HUES48 (cell line): Measurements from ENCODE around the gene ARHGAP32.
"Not testable (repeated sequence)": the region's sequence is repeated elsewhere in the genome, so short reads cannot be mapped to it uniquely, and the experiment has no call there.

ENCODE experiments used
- H3K27ac ChIP-seq: one replicate; pipeline ENCODE4 v1.7.0; 2013; ENCODE audit warnings: low read depth, low read length, inconsistent platforms
- H3K27me3 ChIP-seq: 2 replicates; pipeline ENCODE4 v1.6.1; 2013; ENCODE audit warnings: mild to moderate bottlenecking, low read length; ENCODE audit not compliant: control insufficient read depth, insufficient read depth
- H3K36me3 ChIP-seq: 2 replicates; pipeline ENCODE4 v1.6.1; 2013; ENCODE audit warnings: low read length; ENCODE audit not compliant: control insufficient read depth, insufficient read depth
- H3K4me1 ChIP-seq: 2 replicates; pipeline ENCODE4 v1.6.1; 2013; ENCODE audit warnings: mild to moderate bottlenecking, low read length; ENCODE audit not compliant: control insufficient read depth, insufficient read depth
- H3K4me3 ChIP-seq: 2 replicates; pipeline ENCODE4 v1.5.1; 2013; ENCODE audit warnings: mild to moderate bottlenecking, low read depth, low read length
- H3K9ac ChIP-seq: 2 replicates; pipeline ENCODE4 v1.6.1; 2013; ENCODE audit warnings: mild to moderate bottlenecking, low read depth, low read length, moderate library complexity
- H3K9me3 ChIP-seq: 2 replicates; pipeline ENCODE4 v1.6.1; 2013; ENCODE audit warnings: low read length; ENCODE audit not compliant: control insufficient read depth, insufficient read depth

Gene ARHGAP32

DNA sequence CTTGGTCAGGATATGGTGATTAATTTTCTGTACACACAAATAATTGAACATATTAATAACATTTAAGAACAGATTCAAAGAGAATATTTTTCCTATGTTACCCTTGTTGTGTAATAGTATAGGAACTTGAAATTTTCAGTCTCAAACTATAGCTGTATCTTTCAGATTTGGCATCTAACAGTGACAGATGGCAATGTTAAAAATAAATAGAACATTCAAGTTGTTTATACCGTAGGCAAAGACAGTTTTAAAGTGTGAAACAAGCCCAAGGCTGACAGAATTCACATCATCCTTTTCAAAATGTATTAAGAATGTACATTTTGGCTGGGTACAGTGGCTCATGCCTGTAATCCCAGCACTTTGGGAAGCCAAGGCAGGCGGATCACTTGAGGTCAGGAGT lies 156.9 kb downstream of the ARHGAP32 start:
- no peak overlapping the region for H3K9ac ChIP-seq
- no peaks in the 10 kb centered on the region for H3K4me1 ChIP-seq
- no peaks in the 10 kb centered on the region for H3K36me3 ChIP-seq
- H3K4me3 ChIP-seq, result no peak overlapping the region
- H3K9me3 ChIP-seq, result no peaks in the 10 kb centered on the region
- no peaks in the 10 kb centered on the region for H3K27me3 ChIP-seq
- H3K27ac ChIP-seq, result no peak overlapping the region

GRCh38 chr11:129034001-129034400 lies 158.1 kb downstream of the ARHGAP32 start:
- Histone ChIP-seq H3K4me3 (no peak overlapping the region), H3K27ac (no peak overlapping the region), H3K9ac (no peak overlapping the region), H3K36me3 (no peaks in the 10 kb centered on the region), H3K9me3 (no peaks in the 10 kb centered on the region), H3K27me3 (no peaks in the 10 kb centered on the region), H3K4me1 (no peaks in the 10 kb centered on the region)

GRCh38 chr11:129023968-129024676 lies 168.0 kb downstream of the ARHGAP32 start:
- Histone ChIP-seq H3K27me3 (no peaks in the 10 kb centered on the region), H3K36me3 (no peaks in the 10 kb centered on the region), H3K4me1 (peaks cover 13% of the 10 kb centered on the region), H3K27ac (peak overlapping the region; percentile 85), H3K9me3 (no peaks in the 10 kb centered on the region), H3K9ac (no peak overlapping the region; the same call in 1 of the 2 replicates), H3K4me3 (no peak overlapping the region)

GRCh38 chr11:129021295-129021694 lies 170.8 kb downstream of the ARHGAP32 start:
- Histone ChIP-seq H3K36me3 (no peaks in the 10 kb centered on the region), H3K9me3 (no peaks in the 10 kb centered on the region), H3K27me3 (no peaks in the 10 kb centered on the region), H3K27ac (no peak overlapping the region), H3K9ac (no peak overlapping the region), H3K4me3 (no peak overlapping the region), H3K4me1 (peaks cover 13% of the 10 kb centered on the region)

- Histone ChIP-seq H3K9me3 (no peaks in the 10 kb centered on the region), H3K9ac (no peak overlapping the region), H3K4me3 (no peak overlapping the region), H3K27me3 (no peaks in the 10 kb centered on the region), H3K4me1 (peaks cover 6% of the 10 kb centered on the region), H3K36me3 (no peaks in the 10 kb centered on the region), H3K27ac (no peak overlapping the region)
Observed at GRCh38 chr11:129018991-129019390, 173.1 kb downstream of the ARHGAP32 start.

DNA sequence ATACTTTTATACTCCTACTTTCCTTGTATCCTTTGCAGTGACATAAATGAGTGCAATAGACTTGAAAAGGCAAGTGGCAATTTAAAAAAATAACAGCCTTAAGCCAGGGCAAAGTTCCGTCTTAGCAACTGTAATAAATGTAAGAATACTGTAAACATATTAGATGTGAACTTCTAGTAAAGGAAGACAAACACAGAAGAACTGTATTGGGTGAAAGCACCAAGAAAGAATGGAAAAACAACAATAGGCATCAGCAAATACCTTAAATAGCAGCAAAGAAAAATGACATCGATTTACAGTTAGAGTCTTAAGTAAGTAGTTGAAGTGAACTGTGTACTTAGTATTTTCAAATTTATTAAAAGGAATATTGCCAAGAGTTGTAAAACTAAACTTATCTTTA lies 174.0 kb downstream of the ARHGAP32 start:
- Histone ChIP-seq H3K4me3 (no peak overlapping the region), H3K4me1 (no peaks in the 10 kb centered on the region), H3K27me3 (no peaks in the 10 kb centered on the region), H3K27ac (no peak overlapping the region), H3K36me3 (no peaks in the 10 kb centered on the region), H3K9ac (no peak overlapping the region), H3K9me3 (no peaks in the 10 kb centered on the region)

- no peaks in the 10 kb centered on the region for H3K4me1 ChIP-seq
- H3K36me3 ChIP-seq, result no peaks in the 10 kb centered on the region
- no peaks in the 10 kb centered on the region for H3K9me3 ChIP-seq
- no peaks in the 10 kb centered on the region for H3K27me3 ChIP-seq
- no peak overlapping the region for H3K27ac ChIP-seq
- no peak overlapping the region for H3K9ac ChIP-seq
- H3K4me3 ChIP-seq, result no peak overlapping the region
Observed at GRCh38 chr11:129013737-129014475, 178.2 kb downstream of the ARHGAP32 start.

DNA sequence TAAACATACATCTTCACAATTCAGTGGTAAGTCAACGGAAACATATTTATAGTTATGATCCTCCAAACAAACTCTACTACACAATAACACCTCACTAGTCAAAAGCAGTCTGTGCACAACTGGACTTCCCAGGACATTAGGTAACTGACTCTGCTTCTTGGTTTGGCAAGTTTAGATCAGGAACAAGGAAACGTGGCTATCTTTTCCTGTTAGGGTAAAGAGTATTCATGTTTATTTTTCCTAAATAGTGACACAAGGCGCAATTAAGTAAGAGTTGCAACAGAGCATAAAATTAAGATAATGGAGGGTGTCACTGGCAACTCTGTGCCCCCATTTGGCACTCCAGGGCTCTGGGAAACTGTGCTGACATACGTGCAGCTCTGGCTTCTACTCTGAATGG lies 179.2 kb downstream of the ARHGAP32 start:
- Histone ChIP-seq H3K27me3 (no peaks in the 10 kb centered on the region), H3K9me3 (no peaks in the 10 kb centered on the region), H3K36me3 (no peaks in the 10 kb centered on the region), H3K27ac (no peak overlapping the region), H3K4me1 (no peaks in the 10 kb centered on the region), H3K4me3 (no peak overlapping the region), H3K9ac (no peak overlapping the region)

DNA sequence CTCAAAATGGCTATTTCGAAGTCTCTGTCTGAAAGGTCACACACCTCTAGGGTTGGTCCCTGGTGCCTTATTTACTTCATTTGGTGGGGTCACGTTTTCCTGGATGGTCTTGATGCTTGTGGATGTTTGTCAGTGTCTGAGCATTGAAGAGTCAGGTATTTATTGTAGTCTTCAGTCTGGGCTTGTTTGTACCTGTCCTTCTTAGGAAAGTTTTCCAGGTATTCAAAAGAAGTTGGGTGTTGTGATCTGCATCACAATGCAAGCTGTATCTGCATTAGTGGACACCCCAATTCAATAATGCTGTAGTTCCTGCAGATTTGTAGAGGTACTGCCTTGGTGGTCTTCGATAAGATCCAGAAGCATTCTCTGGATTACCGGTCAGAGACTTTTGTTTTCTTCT lies 186.0 kb downstream of the ARHGAP32 start:
- H3K9me3 ChIP-seq, result peaks cover 4% of the 10 kb centered on the region; the same call in 1 of the 2 replicates
- H3K4me3 ChIP-seq, result no peak overlapping the region
- no peak overlapping the region for H3K27ac ChIP-seq
- no peak overlapping the region for H3K9ac ChIP-seq
- no peaks in the 10 kb centered on the region for H3K27me3 ChIP-seq
- H3K4me1 ChIP-seq, result no peaks in the 10 kb centered on the region
- no peaks in the 10 kb centered on the region for H3K36me3 ChIP-seq

DNA sequence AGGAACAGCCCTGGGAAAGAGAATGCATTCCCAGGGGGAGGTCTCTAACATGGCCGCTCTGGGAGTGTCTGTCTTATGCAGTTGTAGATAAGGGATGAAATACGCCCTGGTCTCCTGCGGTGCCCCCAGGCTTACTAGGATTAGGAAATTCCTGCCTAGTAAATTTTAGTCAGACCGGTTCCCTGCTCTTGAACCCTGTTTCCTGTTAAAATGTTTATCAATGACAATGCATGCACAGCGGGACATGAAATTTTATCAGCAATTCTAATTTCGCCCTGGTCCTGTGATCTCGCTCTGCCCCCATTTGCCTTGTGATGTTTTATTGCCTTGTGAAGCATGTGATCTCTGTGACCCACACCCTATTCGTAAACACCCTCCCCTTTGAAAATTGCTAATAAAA lies 193.0 kb downstream of the ARHGAP32 start:
- not testable (repeated sequence) for H3K27me3 ChIP-seq, H3K4me1 ChIP-seq, H3K4me3 ChIP-seq, H3K27ac ChIP-seq, H3K9ac ChIP-seq
- peaks cover 14% of the 10 kb centered on the region; the same call in 1 of the 2 replicates for H3K9me3 ChIP-seq
- H3K36me3 ChIP-seq, result peaks cover 13% of the 10 kb centered on the region

- H3K27me3 ChIP-seq, result no peaks in the 10 kb centered on the region
- no peak overlapping the region for H3K27ac ChIP-seq
- H3K36me3 ChIP-seq, result peaks cover 6% of the 10 kb centered on the region; the same call in 1 of the 2 replicates
- no peak overlapping the region for H3K9ac ChIP-seq
- H3K4me1 ChIP-seq, result peaks cover 6% of the 10 kb centered on the region; the same call in 1 of the 2 replicates
- no peaks in the 10 kb centered on the region for H3K9me3 ChIP-seq
- H3K4me3 ChIP-seq, result no peak overlapping the region
Observed at GRCh38 chr11:128988242-128988970, 203.7 kb downstream of the ARHGAP32 start.
